K562 treated with DMSO at 1 percent for 12 hours (cell line): ENCODE results near the gene INPP5K. TPM values are rescaled to one million over a fixed set of nuclear protein-coding genes. Genes with fewer than 3 reads are reported as not detected.

Experiments used
- total RNA-seq: library from RNA; unstranded; fragments of 300-600 nt; gene quantifications from 2 replicates; pipeline ENCODE4 v1.2.3, GENCODE V29; 2022; ENCODE audit not compliant: insufficient read depth

INPP5K gene
- total RNA-seq: 29.7 and 35.1 TPM in 2 replicates

GRCh38 chr17:1516388-1517161 is at the start of gene INPP5K:
INPP5K (minus strand) TSS chr17:1516612; CDS start chr17:1516499, 113 bp downstream.

GRCh38 chr17:1492249-1493206 is 23.9 kb downstream of the INPP5K start, which contains the start of gene MYO1C:
MYO1C (minus strand) TSS chr17:1492686; CDS start chr17:1492487, 199 bp downstream.

GRCh38 chr17:1455797-1456599 is 60.4 kb downstream of the INPP5K start, which contains the start of gene CRK:
CRK (minus strand) TSS chr17:1456232; CDS start chr17:1456117, 115 bp downstream.

Other genes starting within 250 kb of the INPP5K start
- not detected in 2 replicates for gene BHLHA9, start 246.2 kb downstream of the INPP5K start, total RNA-seq
- gene TRARG1, start 236.9 kb downstream of the INPP5K start, total RNA-seq: not detected in 2 replicates
- 149 and 227 TPM in 2 replicates for gene YWHAE, start 116.4 kb downstream of the INPP5K start, total RNA-seq
- gene CRK, start 60.4 kb downstream of the INPP5K start, total RNA-seq: 12.9 and 28.0 TPM in 2 replicates
- 13.4 and 33.3 TPM in 2 replicates for gene MYO1C, start 23.9 kb downstream of the INPP5K start, total RNA-seq
- gene PITPNA, start 46.2 kb upstream of the INPP5K start, total RNA-seq: 17.3 and 40.3 TPM in 2 replicates
- 3.5 and 3.6 TPM in 2 replicates for gene SLC43A2, start 112.2 kb upstream of the INPP5K start, total RNA-seq
- gene SCARF1, start 129.1 kb upstream of the INPP5K start, total RNA-seq: 3.1 and 4.3 TPM in 2 replicates
- 36.3 and 50.8 TPM in 2 replicates for gene RILP, start 133.3 kb upstream of the INPP5K start, total RNA-seq
- gene PRPF8, start 168.3 kb upstream of the INPP5K start, total RNA-seq: 71.5 and 159 TPM in 2 replicates
- gene TLCD2, start 193.8 kb upstream of the INPP5K start, total RNA-seq: 0.90 and 1.8 TPM in 2 replicates
- 11.0 and 19.9 TPM in 2 replicates for gene WDR81, start 208.1 kb upstream of the INPP5K start, total RNA-seq
- gene SERPINF2, start 226.3 kb upstream of the INPP5K start, total RNA-seq: not detected in 2 replicates
- 58.4 and 68.3 TPM in 2 replicates for gene SERPINF1, start 245.4 kb upstream of the INPP5K start, total RNA-seq